HCT116 (cell line): ENCODE data around the gene ITGA1. TPM values are rescaled to one million over a fixed set of nuclear protein-coding genes. Genes with fewer than 3 reads are reported as not detected.

Experiments
- ATAC-seq: fragments of 200-7000 bp; cut with Tn5 transposase; 2 replicates; pipeline ENCODE4 v1.9.1; 2020; ENCODE audit warnings: mild to moderate bottlenecking, moderate library complexity
- BruUV-seq: library from RNA; stranded (reverse); fragments of 400-500 nt; replicated peaks from 2 replicates; lab custom pipeline; 2021; lab: Mats Ljungman, UMichigan
- CTCF ChIA-PET: fragments of 300-600 bp; sonication (Branson Sonifier 250); formaldehyde crosslinking; loops from one replicate; lab custom pipeline; 2021; ENCODE audit warnings: antibody characterized with exemption; lab: Charles Lee
- POLR2A ChIA-PET: fragments of 300-600, 350-600 bp; sonication (Branson Sonifier 250); formaldehyde crosslinking; loops from one replicate; lab custom pipeline; 2021; ENCODE audit warnings: antibody characterized with exemption; lab: Charles Lee
- RAD21 ChIA-PET, 2 experiments: fragments of 300-600 bp; sonication (Branson Sonifier 250); formaldehyde crosslinking; loops; one replicate each; lab custom pipeline; 2023; ENCODE audit warnings: low total read pairs in 2 of 2; ENCODE audit not compliant: uncharacterized antibody in 2 of 2, unreplicated experiment in 2 of 2, low non-redundant PET in 1 of 2; lab: Charles Lee
- DNase-seq: peaks from one replicate; pipeline ENCODE4 v3.0.0-alpha.2; 2010; ENCODE audit warnings: low read depth, low spot score
- H2AFZ ChIP-seq: fragments of 200-600 bp; shearing (Covaris generic), sonication (generic); 2 replicates; pipeline ENCODE4 v1.6.1; 2017; ENCODE audit warnings: low read depth, mixed run types, mixed read lengths, antibody characterized with exemption, low read length; ENCODE audit not compliant: poor library complexity, severe bottlenecking
- H3K27ac ChIP-seq: 2 replicates; pipeline ENCODE4 v1.5.1; 2012; ENCODE audit warnings: low read depth, low read length
- H3K27me3 ChIP-seq: fragments of 200-600 bp; sonication (generic); 2 replicates; pipeline ENCODE4 v1.6.1; 2016; ENCODE audit warnings: mixed run types, low read length, mixed read lengths; ENCODE audit not compliant: insufficient read depth
- H3K36me3 ChIP-seq, 2 experiments: fragments of 200-500 bp in 1 of 2; fragments of 200-600 bp in 1 of 2; sonication (Bioruptor generic) in 1 of 2; sonication (generic) in 1 of 2; 2 replicates each; pipeline versions ENCODE4 v1.5.1 to v1.6.1; 2014 to 2016; ENCODE audit warnings: low read length in 2 of 2, inconsistent platforms in 1 of 2, mixed read lengths in 1 of 2, mixed run types in 1 of 2; ENCODE audit not compliant: insufficient read depth in 2 of 2, control insufficient read depth in 1 of 2
- H3K4me1 ChIP-seq, 2 experiments: fragments of 200-600 bp in 1 of 2; sonication (generic) in 1 of 2; 2 replicates each; pipeline versions ENCODE4 v1.5.1 to v1.6.1; 2012 to 2017; ENCODE audit warnings: low read length in 2 of 2, inconsistent platforms in 1 of 2, mild to moderate bottlenecking in 1 of 2, mixed read lengths in 1 of 2, mixed run types in 1 of 2, moderate library complexity in 1 of 2; ENCODE audit not compliant: insufficient read depth in 2 of 2, control insufficient read depth in 1 of 2
- H3K4me2 ChIP-seq: fragments of 200-600 bp; sonication (generic); 2 replicates; pipeline ENCODE4 v1.6.1; 2017; ENCODE audit warnings: mixed run types, low read length, mixed read lengths
- H3K4me3 ChIP-seq, 2 experiments: fragments of 200-600 bp in 1 of 2; sonication (generic) in 1 of 2; replicated peaks in 1 of 2; 2 replicates each; pipeline ENCODE4 v1.5.1; 2011 to 2016; ENCODE audit warnings: low read length in 2 of 2, control low read depth in 1 of 2, low read depth in 1 of 2, mild to moderate bottlenecking in 1 of 2, mixed read lengths in 1 of 2, mixed run types in 1 of 2
- H3K79me2 ChIP-seq: fragments of 200-600 bp; sonication (generic); 2 replicates; pipeline ENCODE4 v1.6.1; 2017; ENCODE audit warnings: mild to moderate bottlenecking, mixed run types, low read length, moderate library complexity, mixed read lengths; ENCODE audit not compliant: insufficient read depth
- H3K9ac ChIP-seq: fragments of 200-600 bp; sonication (generic); 2 replicates; pipeline ENCODE4 v1.6.1; 2016; ENCODE audit warnings: low read length, mixed read lengths
- H3K9me2 ChIP-seq: fragments of 200-600 bp; sonication (generic), shearing (Covaris generic); 2 replicates; pipeline ENCODE4 v1.6.1; 2017; ENCODE audit warnings: mixed run types, mild to moderate bottlenecking, moderate library complexity; ENCODE audit not compliant: insufficient read depth
- H3K9me3 ChIP-seq, 2 experiments: fragments of 200-500 bp in 1 of 2; fragments of 200-600 bp in 1 of 2; sonication (Bioruptor generic) in 1 of 2; sonication (generic) in 1 of 2; 2 replicates each; pipeline ENCODE4 v1.6.1; 2014 to 2017; ENCODE audit warnings: low read length in 2 of 2, mixed read lengths in 2 of 2, inconsistent platforms in 1 of 2, low read depth in 1 of 2, mild to moderate bottlenecking in 1 of 2, mixed run types in 1 of 2, moderate library complexity in 1 of 2; ENCODE audit not compliant: control insufficient read depth in 1 of 2, insufficient read depth in 1 of 2
- H4K20me1 ChIP-seq: fragments of 200-600 bp; sonication (generic), shearing (Covaris generic); 2 replicates; pipeline ENCODE4 v1.6.1; 2017; ENCODE audit warnings: mixed run types, mild to moderate bottlenecking, moderate library complexity; ENCODE audit not compliant: insufficient read depth
- ATF3 ChIP-seq: IDR thresholded peaks from 2 replicates; pipeline ENCODE4 v1.6.1; 2012
- CBX3 ChIP-seq: IDR thresholded peaks from 2 replicates; pipeline ENCODE4 v1.6.1; 2012; ENCODE audit warnings: low read depth
- CEBPB ChIP-seq: IDR thresholded peaks from 2 replicates; pipeline ENCODE4 v1.6.1; 2012; ENCODE audit warnings: low read depth
- CTCF ChIP-seq, 3 experiments: fragments of 200-600 bp in 1 of 3; sonication (generic) in 1 of 3; IDR thresholded peaks in 2 of 3; conservative IDR thresholded peaks in 1 of 3; 2 replicates each; pipeline ENCODE4 v1.5.1; 2012 to 2017; ENCODE audit warnings: low read depth in 2 of 3, low read length in 2 of 3, antibody characterized with exemption in 1 of 3, borderline replicate concordance in 1 of 3, control low read depth in 1 of 3, mild to moderate bottlenecking in 1 of 3, mixed read lengths in 1 of 3, mixed run types in 1 of 3, moderate library complexity in 1 of 3; ENCODE audit not compliant: insufficient read depth in 1 of 3
- EGR1 ChIP-seq: IDR thresholded peaks from 2 replicates; pipeline ENCODE4 v1.6.1; 2012; ENCODE audit warnings: low read depth
- ELF1 ChIP-seq: IDR thresholded peaks from 2 replicates; pipeline ENCODE4 v1.6.1; 2012; ENCODE audit warnings: low read depth, borderline replicate concordance
- EZH2 ChIP-seq: fragments of 200-600 bp; sonication (generic); IDR thresholded peaks from 2 replicates; pipeline ENCODE4 v1.6.1; 2017; ENCODE audit warnings: antibody characterized with exemption, mixed run types
- EZH2phosphoT487 ChIP-seq: fragments of 200-600 bp; IDR thresholded peaks from 2 replicates; pipeline ENCODE4 v1.6.1; 2018; ENCODE audit warnings: antibody characterized with exemption, borderline replicate concordance
- FOSL1 ChIP-seq: IDR thresholded peaks from 2 replicates; pipeline ENCODE4 v1.6.1; 2012; ENCODE audit warnings: low read depth
- MAX ChIP-seq: IDR thresholded peaks from 2 replicates; pipeline ENCODE4 v1.6.1; 2012
- POLR2A ChIP-seq: IDR thresholded peaks from 2 replicates; pipeline ENCODE4 v1.7.0; 2011; ENCODE audit warnings: borderline replicate concordance; ENCODE audit not compliant: insufficient read depth, insufficient read length; ENCODE audit errors: extremely low read depth
- RAD21 ChIP-seq: IDR thresholded peaks from 2 replicates; pipeline ENCODE4 v1.6.1; 2012; ENCODE audit warnings: low read depth, mild to moderate bottlenecking
- REST ChIP-seq: IDR thresholded peaks from 2 replicates; pipeline ENCODE4 v1.6.1; 2012; ENCODE audit warnings: low read depth
- SIN3A ChIP-seq: IDR thresholded peaks from 2 replicates; pipeline ENCODE4 v1.6.1; 2012; ENCODE audit warnings: low read depth
- SP1 ChIP-seq: IDR thresholded peaks from 2 replicates; pipeline ENCODE4 v1.6.1; 2012; ENCODE audit warnings: low read depth
- SRF ChIP-seq: IDR thresholded peaks from 2 replicates; pipeline ENCODE4 v1.6.1; 2012; ENCODE audit warnings: low read depth
- TCF7L2 ChIP-seq: IDR thresholded peaks from 2 replicates; pipeline ENCODE4 v1.7.0; 2011; ENCODE audit warnings: borderline replicate concordance, inconsistent platforms; ENCODE audit not compliant: insufficient read depth, insufficient read length; ENCODE audit errors: extremely low read depth
- YY1 ChIP-seq: IDR thresholded peaks from 2 replicates; pipeline ENCODE4 v1.6.1; 2011; ENCODE audit warnings: low read length, low read depth, moderate library complexity, mild to moderate bottlenecking; ENCODE audit not compliant: insufficient replicate concordance; ENCODE audit errors: extremely low read depth
- ZBTB33 ChIP-seq: IDR thresholded peaks from 2 replicates; pipeline ENCODE4 v1.6.1; 2011; ENCODE audit warnings: mild to moderate bottlenecking, low read length, moderate library complexity; ENCODE audit not compliant: insufficient replicate concordance; ENCODE audit errors: extremely low read depth
- ZNF274 ChIP-seq: fragments of 200-500 bp; sonication (Bioruptor generic); IDR thresholded peaks from 2 replicates; pipeline ENCODE4 v1.6.1; 2014; ENCODE audit warnings: mild to moderate bottlenecking, low read depth, low read length, inconsistent platforms
- intact Hi-C: fragments of 100-400 bp; cut with micrococcal nuclease; formaldehyde crosslinking; loops from 2 replicates; pipeline ENCODE4 v1.10.0; 2022
- total RNA-seq: library from RNA; stranded (reverse); gene quantifications from one replicate; pipeline ENCODE4 v1.2.1, GENCODE V29; 2021; ENCODE audit not compliant: unreplicated experiment

The ITGA1 gene
- total RNA-seq, 1 experiment from 2014 or later = 1.8 TPM

- Histone ChIP-seq H3K9me2 (no peaks in the 10 kb centered on the region), H3K9me3 (no peaks in the 10 kb centered on the region)
- CTCF ChIA-PET = no interaction called here
- no peak for DNase-seq
- TF ChIP-seq MAX = no peak
- TF ChIP-seq CEBPB = no peak
- TF ChIP-seq EGR1 = no peak
- no peak for TF ChIP-seq POLR2A
- TF ChIP-seq SIN3A = no peak
- TF ChIP-seq TCF7L2 = no peak
- TF ChIP-seq FOSL1 = no peak
- no peak for TF ChIP-seq SRF
- TF ChIP-seq CTCF (IDR thresholded peaks at IDR 0.05 in 2 of 3, conservative IDR thresholded peaks at IDR 0.05 in 1 of 3; ENCODE audit: borderline replicate concordance in 1 of 3, insufficient read depth in 1 of 3, low read depth in 2 of 3, low read length in 2 of 3) = no peak
- no peak for TF ChIP-seq REST
- TF ChIP-seq RAD21 = no peak
- TF ChIP-seq SP1 = no peak
- TF ChIP-seq ATF3 = no peak
- no peak for TF ChIP-seq YY1
- no peak for TF ChIP-seq CBX3
- TF ChIP-seq ELF1 = no peak
- no peak for TF ChIP-seq ZBTB33
- no peak for TF ChIP-seq EZH2phosphoT487
- TF ChIP-seq EZH2 = no peak
- no peak for TF ChIP-seq ZNF274
- TF ChIP-seq, all 23 proteins: peak for 0
- H3K4me3 ChIP-seq = no peak overlapping the region
- no peaks in the 10 kb centered on the region for H3K27me3 ChIP-seq
- no peaks in the 10 kb centered on the region for H4K20me1 ChIP-seq
- no peak overlapping the region for H3K9ac ChIP-seq
- no TSS peak for BruUV-seq
- no peaks in the 10 kb centered on the region for H3K36me3 ChIP-seq
- RAD21 ChIA-PET = no interaction called here
- H2AFZ ChIP-seq = no peak overlapping the region
- no peak for ATAC-seq
- intact Hi-C loops = no loop called here
- H3K79me2 ChIP-seq = no peaks in the 10 kb centered on the region
- H3K27ac ChIP-seq = no peak overlapping the region
- H3K4me1 ChIP-seq = no peaks in the 10 kb centered on the region
- H3K4me2 ChIP-seq = no peak overlapping the region
- POLR2A ChIA-PET = no interaction called here
Measured at GRCh38 chr5:52772668-52773067, 15.0 kb upstream of the ITGA1 start.
